ENCODE results near the gene LAMC2.
A peak's percentile ranks its signal among the peaks of the same experiment; 100 is the strongest.

LAMC2 gene

DNA sequence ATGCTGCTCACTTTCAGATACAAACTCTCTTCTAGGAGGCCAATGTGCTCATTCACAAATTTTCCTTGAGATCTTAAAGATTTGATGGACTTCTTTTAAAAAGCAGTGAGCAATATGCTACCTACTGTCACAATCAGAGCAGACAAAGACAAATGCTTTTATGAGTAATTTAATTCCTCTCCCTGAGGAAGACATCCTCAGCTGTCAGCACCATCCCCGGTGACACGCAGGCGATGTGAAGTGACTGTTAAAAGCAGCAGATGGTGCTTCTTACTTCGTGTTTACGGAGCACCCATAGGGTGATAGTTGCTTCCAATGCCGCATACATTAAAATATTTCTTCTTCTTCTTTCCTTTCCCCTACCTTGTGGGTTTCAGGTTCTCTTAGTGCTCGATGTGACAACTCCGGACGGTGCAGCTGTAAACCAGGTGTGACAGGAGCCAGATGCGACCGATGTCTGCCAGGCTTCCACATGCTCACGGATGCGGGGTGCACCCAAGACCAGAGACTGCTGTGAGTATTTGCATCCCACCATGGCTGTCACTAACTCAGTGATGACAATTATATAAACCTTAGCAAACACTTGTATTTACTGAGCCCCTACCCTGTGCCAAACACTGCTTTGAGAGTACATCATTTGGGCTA is 29.1 kb downstream of the LAMC2 start:
- DNase-seq: no peak

DNA sequence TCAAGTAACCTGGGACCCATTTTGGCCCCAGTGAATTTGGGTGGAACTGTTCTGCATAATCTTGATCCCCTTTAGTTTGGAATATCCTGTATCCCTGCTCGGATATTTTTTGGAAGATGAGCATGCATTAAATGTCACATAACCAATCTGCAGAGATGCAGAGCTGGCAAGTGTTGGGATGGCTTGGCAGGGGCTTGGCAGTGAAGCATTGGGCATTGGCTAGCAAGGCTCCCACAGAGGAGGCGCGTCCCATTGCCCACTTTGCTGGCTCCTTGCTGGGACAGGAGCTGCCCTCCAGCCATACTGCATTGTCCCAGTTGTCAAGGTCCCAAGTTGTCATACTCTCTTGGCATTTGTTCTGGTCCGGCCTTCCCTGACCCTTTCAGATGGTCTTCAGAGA is 29.9 kb downstream of the LAMC2 start:
- DNase-seq: no peak

- DNase-seq: no peak
Measured at GRCh38 chr1:183218027-183218618, 32.1 kb downstream of the LAMC2 start.

- DNase-seq: peak in 2 of 4 experiments; percentile 15 to 20
Measured at GRCh38 chr1:183218971-183219615, 33.0 kb downstream of the LAMC2 start.

- no peak for DNase-seq
Measured at GRCh38 chr1:183219616-183220009, 33.5 kb downstream of the LAMC2 start.

- DNase-seq: no peak
Measured at GRCh38 chr1:183222909-183223308, 36.8 kb downstream of the LAMC2 start.

DNA sequence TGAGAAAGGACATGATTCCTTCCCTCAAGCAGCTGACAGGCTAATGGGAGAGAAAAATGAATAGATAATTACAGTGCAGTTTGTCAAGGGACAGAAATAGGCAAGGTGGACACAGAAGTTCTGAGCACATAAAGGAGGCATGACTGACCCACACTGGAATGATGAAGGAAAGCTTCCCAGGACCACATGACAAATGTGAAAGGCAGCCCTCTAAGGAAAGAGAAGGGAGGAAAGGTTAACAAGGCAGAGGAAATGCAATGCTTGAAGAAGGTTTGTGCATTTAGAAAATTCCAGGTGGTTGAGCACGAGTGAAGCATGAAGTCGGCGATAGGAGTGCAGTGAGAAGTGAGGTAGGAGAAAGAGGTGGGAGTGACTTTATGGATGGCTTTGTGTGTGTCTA is 37.4 kb downstream of the LAMC2 start:
- DNase-seq: no peak

DNA sequence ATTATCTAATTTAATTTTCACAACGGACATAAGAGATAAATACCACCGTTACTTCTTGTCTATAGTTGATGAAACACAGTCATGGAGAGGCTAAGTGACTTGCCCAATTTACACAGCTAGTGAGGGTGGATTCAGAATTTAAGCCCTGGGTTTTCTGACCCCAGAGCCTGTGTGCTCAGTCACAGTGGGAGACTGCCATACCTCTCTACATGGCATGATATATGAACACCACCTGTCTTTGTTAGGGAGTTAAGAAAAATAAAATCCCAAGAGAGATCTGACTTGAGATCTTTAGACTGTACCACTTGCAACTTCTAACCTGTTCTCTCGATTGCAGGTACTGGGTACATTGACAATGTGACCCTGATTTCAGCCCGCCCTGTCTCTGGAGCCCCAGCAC is 40.3 kb downstream of the LAMC2 start:
- DNase-seq: no peak

GRCh38 chr1:183226963-183227362 is 40.9 kb downstream of the LAMC2 start:
- DNase-seq: no peak

DNA sequence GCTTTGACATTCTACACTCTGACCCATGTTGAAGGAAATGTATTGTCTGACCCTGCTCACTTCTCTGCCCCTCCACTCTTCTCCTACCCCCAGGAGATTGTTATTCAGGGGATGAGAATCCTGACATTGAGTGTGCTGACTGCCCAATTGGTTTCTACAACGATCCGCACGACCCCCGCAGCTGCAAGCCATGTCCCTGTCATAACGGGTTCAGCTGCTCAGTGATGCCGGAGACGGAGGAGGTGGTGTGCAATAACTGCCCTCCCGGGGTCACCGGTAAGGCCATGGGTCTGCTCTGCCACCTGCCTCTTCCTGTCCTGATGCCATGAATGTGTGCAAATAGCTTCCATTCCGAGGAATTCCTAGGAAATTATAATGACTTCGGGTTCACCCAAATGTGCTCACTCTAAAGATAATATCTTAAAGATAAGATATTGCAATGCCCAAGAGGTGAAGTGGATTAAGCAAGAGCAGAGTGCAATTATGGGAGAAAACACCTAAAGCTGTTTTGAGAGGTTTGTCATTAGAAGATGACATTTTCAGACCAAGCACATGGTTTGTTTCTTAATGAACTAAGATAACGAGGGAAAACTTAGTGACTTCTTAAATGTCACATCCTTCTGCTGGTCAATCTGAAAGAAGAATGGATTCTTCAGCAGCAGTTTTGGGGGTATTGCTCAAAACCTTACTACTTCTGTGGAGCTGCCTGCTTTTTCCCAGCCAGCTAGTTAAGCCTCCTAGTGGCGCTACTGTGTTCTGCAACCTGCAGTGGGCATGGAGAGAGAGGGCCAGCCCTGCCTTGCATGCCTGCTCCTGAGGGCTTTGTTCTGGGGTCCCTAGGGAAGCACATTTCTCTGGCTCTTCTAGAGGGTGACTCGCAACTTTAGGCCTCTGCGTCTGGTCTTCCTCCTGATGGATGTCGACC is 41.6 kb downstream of the LAMC2 start:
- no peak for DNase-seq

GRCh38 chr1:183228347-183229220 is 42.5 kb downstream of the LAMC2 start:
- no peak for DNase-seq

- DNase-seq: no peak
Measured at GRCh38 chr1:183230413-183230812, 44.3 kb downstream of the LAMC2 start.

GRCh38 chr1:183231545-183231944 is 45.5 kb downstream of the LAMC2 start:
- DNase-seq: no peak

GRCh38 chr1:183233113-183233512 is 47.0 kb downstream of the LAMC2 start:
- DNase-seq: no peak

DNA sequence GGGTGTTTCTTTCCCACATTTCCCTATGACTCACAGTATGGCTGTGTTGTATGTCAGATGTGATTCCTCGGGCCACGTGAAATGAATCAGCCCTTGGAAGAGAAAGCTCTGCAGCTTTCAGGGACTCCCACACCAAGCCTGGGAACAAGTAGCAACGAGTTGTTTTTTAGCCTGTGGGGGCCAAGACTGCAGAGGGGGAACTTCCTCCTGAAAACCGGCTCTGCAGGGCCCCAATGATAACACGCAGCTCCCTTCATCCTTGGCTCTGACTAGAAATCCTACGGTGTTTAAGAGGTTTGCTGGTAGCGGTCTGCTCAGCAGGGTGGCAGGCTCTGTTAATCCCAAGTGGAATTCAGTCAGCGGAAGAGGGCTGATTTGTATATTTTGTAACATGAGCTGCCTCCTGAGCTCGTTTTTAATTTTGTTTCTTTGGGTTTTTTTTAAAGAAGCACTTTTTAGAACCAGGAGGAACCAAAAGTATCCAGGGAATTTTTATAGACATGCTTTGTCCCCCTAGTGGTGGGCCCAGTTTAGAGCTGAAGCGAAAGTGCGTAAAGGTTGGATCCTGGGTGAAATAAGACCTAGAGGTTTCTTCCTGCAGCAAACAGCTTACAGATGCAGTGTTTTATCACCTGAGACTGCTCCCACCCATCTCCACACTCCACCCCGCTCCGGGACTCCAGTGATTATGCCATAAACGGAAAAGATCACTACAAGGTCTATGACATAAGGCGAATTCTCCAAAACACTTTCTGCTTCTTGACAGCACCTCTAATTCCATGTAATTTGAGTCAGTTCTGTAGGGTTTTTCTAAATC is 48.8 kb downstream of the LAMC2 start:
- no peak for DNase-seq

DNA sequence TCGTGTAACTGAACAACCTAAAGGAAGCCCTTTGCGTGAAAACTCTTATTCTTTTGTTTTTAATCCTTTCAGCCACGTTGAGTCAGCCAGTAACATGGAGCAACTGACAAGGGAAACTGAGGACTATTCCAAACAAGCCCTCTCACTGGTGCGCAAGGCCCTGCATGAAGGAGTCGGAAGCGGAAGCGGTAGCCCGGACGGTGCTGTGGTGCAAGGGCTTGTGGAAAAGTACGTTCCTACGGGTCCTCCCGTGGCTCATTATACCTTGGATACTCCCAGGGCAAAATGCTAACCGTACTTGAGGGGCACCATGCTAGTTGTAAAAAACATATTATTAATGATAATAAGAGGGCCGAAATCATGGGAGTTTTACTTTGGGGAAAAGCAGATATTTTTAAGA is 49.4 kb downstream of the LAMC2 start:
- DNase-seq: no peak

- DNase-seq: no peak
Measured at GRCh38 chr1:183236158-183236725, 50.2 kb downstream of the LAMC2 start.

DNA sequence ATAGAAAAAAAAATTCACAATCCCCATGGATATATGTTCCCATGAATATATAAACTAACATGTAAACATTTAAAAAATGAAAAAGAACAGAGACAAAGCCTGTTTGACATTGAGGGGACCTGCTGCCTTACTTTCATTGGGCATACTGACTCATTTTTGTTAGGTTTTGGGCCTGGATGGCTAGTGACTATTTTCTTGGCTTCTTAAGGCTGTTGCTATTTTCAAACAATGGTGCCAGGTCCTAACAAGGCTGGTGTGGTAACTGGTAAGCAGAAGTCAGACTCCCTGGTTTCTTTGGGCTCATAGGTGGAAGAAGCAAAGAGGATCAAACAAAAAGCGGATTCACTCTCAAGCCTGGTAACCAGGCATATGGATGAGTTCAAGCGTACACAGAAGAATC is 51.0 kb downstream of the LAMC2 start:
- DNase-seq: no peak

DNA sequence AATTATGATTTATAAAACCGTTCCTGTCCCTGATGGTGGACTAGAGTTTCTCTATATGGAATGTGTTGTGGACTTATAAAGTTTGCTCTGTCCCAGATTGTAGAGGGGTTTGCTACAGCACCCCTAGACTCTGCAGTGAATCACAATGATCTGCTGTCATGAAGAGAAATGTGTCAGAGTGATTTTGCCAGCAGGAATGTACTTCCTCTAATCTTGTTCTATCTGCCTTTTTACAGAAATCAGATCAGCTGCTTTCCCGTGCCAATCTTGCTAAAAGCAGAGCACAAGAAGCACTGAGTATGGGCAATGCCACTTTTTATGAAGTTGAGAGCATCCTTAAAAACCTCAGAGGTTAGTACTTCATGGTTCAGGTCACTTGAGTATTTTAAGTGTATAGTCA is 52.0 kb downstream of the LAMC2 start:
- no peak for DNase-seq

- DNase-seq: no peak
Measured at GRCh38 chr1:183239220-183239742, 53.2 kb downstream of the LAMC2 start.

Measured in activated CD4-positive, CD25-positive, alpha-beta regulatory T cell (primary cell).